Hepatocyte (in vitro differentiated cells): ENCODE measurements around the gene DYNLT5. TPM values are rescaled to one million over a fixed set of nuclear protein-coding genes. Genes with fewer than 3 reads are reported as not detected.
A peak's percentile ranks its signal among the peaks of the same experiment; 100 is the strongest.

Source experiments
- DNase-seq: peaks from one replicate; pipeline ENCODE4 v3.0.0-alpha.2; 2016; ENCODE audit warnings: low spot score
- H2AFZ ChIP-seq: fragments of 200-600 bp; sonication (generic); 2 replicates; pipeline ENCODE4 v1.6.0; 2016; ENCODE audit warnings: antibody characterized with exemption, mild to moderate bottlenecking
- H3K27ac ChIP-seq: fragments of 200-600 bp; sonication (generic); 2 replicates; pipeline ENCODE4 v1.5.1; 2016; ENCODE audit warnings: mild to moderate bottlenecking
- H3K27me3 ChIP-seq: fragments of 200-600 bp; sonication (generic); 2 replicates; pipeline ENCODE4 v1.6.1; 2016
- H3K36me3 ChIP-seq: fragments of 200-600 bp; sonication (generic); replicated peaks from 2 replicates; pipeline ENCODE4 v1.5.1; 2016; ENCODE audit warnings: low read depth; ENCODE audit not compliant: insufficient read depth
- H3K4me1 ChIP-seq: fragments of 200-600 bp; sonication (generic); 2 replicates; pipeline ENCODE4 v1.5.1; 2016; ENCODE audit warnings: mild to moderate bottlenecking, moderate library complexity; ENCODE audit not compliant: insufficient read depth
- H3K4me2 ChIP-seq: fragments of 200-600 bp; sonication (generic); 2 replicates; pipeline ENCODE4 v1.6.0; 2016
- H3K4me3 ChIP-seq: fragments of 200-600 bp; sonication (generic); 2 replicates; pipeline ENCODE4 v1.5.1; 2016; ENCODE audit warnings: mild to moderate bottlenecking
- H3K79me2 ChIP-seq: fragments of 200-600 bp; sonication (generic); 2 replicates; pipeline ENCODE4 v1.6.0; 2017; ENCODE audit warnings: mild to moderate bottlenecking
- H3K9me2 ChIP-seq: fragments of 200-600 bp; sonication (generic); replicated peaks from 2 replicates; pipeline ENCODE4 v1.6.0; 2017; ENCODE audit warnings: mild to moderate bottlenecking; ENCODE audit not compliant: insufficient read depth
- H3K9me3 ChIP-seq: fragments of 200-600 bp; sonication (generic); 2 replicates; pipeline ENCODE4 v1.5.1; 2016; ENCODE audit warnings: low read depth, mild to moderate bottlenecking
- H4K20me1 ChIP-seq: fragments of 200-600 bp; sonication (generic); 2 replicates; pipeline ENCODE4 v1.6.0; 2016; ENCODE audit warnings: mild to moderate bottlenecking; ENCODE audit not compliant: insufficient read depth, poor library complexity, severe bottlenecking
- EZH2 ChIP-seq: fragments of 200-600 bp; sonication (generic); IDR thresholded peaks from 2 replicates; pipeline ENCODE4 v1.6.1; 2016; ENCODE audit warnings: antibody characterized with exemption, mild to moderate bottlenecking, borderline replicate concordance
- EZH2phosphoT487 ChIP-seq: fragments of 200-600 bp; sonication (generic); IDR thresholded peaks from one replicate; pipeline ENCODE4 v1.6.1; 2018; ENCODE audit warnings: antibody characterized with exemption, mild to moderate bottlenecking, low read depth, moderate library complexity; ENCODE audit not compliant: unreplicated experiment, severe bottlenecking
- WGBS: methylation state at CpG from one replicate; pipeline ENCODE4 v1.1.6; 2016; ENCODE audit warnings: low lambda C conversion rate; ENCODE audit errors: missing lambda C conversion rate; 5-methylcytosine and 5-hydroxymethylcytosine counted together
- polyA plus RNA-seq: library from polyadenylated mRNA; unstranded; fragments of >200 nt; fragmentation: Nextera tagmentation; extraction: Ambion mirVana; gene quantifications from 2 replicates; pipeline ENCODE4 v1.2.1, GENCODE V29; 2016
- total RNA-seq: library from RNA; depleted of rRNA; stranded (reverse); fragments of >200 nt; gene quantifications from 2 replicates; pipeline ENCODE4 v1.2.3, GENCODE V29; 2014
- TF ChIP-seq, protein P1 (sequence below): fragments of 200-600 bp; sonication (generic); IDR thresholded peaks from 2 replicates; pipeline ENCODE4 v1.5.1; 2016; ENCODE audit warnings: antibody characterized with exemption, mild to moderate bottlenecking; ENCODE audit not compliant: poor library complexity

Gene DYNLT5
- total and polyA plus RNA-seq, 2 experiments from 2014 or later = 0.10 to 0.13 TPM

DNA sequence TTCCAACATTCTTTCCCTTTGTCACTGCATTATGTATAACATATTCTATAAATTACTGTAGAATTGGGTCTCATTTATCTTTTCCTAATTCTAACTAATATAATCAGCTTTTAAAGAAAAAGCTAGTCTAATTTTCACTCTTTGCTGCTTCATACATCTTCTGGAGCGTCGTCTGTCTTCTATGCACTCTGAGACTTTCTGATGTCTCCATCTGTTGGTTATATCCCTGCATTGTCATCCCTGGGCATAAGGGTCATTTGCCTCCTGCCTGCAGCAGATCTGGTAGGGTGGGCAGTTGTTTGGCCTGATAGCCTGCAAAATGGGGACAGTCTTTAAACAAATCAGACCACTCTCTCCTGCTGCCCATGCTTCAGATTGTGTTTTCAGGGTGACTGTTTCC lies 40.8 kb upstream of the DYNLT5 start:
- Histone ChIP-seq H3K9me2 (no peaks in the 10 kb centered on the region), H4K20me1 (no peaks in the 10 kb centered on the region), H3K36me3 (no peaks in the 10 kb centered on the region), H3K4me2 (no peak overlapping the region), H2AFZ (no peak overlapping the region), H3K9me3 (no peaks in the 10 kb centered on the region), H3K4me3 (no peak overlapping the region), H3K27ac (no peak overlapping the region), H3K79me2 (no peaks in the 10 kb centered on the region), H3K27me3 (no peaks in the 10 kb centered on the region), H3K4me1 (no peaks in the 10 kb centered on the region)
- no peak for DNase-seq
- no peak for TF ChIP-seq EZH2
- TF ChIP-seq, protein P1, sequence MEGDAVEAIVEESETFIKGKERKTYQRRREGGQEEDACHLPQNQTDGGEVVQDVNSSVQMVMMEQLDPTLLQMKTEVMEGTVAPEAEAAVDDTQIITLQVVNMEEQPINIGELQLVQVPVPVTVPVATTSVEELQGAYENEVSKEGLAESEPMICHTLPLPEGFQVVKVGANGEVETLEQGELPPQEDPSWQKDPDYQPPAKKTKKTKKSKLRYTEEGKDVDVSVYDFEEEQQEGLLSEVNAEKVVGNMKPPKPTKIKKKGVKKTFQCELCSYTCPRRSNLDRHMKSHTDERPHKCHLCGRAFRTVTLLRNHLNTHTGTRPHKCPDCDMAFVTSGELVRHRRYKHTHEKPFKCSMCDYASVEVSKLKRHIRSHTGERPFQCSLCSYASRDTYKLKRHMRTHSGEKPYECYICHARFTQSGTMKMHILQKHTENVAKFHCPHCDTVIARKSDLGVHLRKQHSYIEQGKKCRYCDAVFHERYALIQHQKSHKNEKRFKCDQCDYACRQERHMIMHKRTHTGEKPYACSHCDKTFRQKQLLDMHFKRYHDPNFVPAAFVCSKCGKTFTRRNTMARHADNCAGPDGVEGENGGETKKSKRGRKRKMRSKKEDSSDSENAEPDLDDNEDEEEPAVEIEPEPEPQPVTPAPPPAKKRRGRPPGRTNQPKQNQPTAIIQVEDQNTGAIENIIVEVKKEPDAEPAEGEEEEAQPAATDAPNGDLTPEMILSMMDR = peak; percentile 44
- 25% methylated on average over 2 of the region's 2 CpGs for WGBS

DNA sequence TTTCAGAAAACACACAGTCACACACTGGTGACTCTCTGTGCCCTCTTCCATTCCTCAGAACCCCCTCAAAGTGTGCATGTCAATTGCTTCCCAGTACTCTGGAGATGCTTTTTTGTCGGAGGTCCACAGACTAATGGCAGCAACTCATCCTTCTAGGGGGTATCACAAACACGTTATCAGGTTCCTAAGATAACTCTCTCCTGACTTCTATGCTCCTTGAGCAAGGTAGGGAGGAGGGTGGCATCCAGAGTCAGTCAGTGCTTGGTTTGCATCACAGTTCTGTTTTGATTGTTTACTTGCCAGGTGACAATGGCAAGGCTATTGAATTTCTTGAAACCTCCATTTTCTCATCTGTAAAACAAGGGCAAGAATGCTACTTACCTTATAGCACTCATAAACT lies 39.4 kb upstream of the DYNLT5 start:
- DNase-seq = no peak
- Histone ChIP-seq H3K27me3 (no peaks in the 10 kb centered on the region), H2AFZ (no peak overlapping the region), H3K9me2 (no peaks in the 10 kb centered on the region), H3K36me3 (no peaks in the 10 kb centered on the region), H3K9me3 (no peaks in the 10 kb centered on the region), H3K4me3 (no peak overlapping the region), H3K27ac (no peak overlapping the region), H4K20me1 (no peaks in the 10 kb centered on the region), H3K4me1 (no peaks in the 10 kb centered on the region), H3K4me2 (no peak overlapping the region), H3K79me2 (no peaks in the 10 kb centered on the region)
- WGBS = 44% methylated on average over 2 of the region's 2 CpGs
- TF ChIP-seq, protein P1 = no peak
- no peak for TF ChIP-seq EZH2phosphoT487
- no peak for TF ChIP-seq EZH2

DNA sequence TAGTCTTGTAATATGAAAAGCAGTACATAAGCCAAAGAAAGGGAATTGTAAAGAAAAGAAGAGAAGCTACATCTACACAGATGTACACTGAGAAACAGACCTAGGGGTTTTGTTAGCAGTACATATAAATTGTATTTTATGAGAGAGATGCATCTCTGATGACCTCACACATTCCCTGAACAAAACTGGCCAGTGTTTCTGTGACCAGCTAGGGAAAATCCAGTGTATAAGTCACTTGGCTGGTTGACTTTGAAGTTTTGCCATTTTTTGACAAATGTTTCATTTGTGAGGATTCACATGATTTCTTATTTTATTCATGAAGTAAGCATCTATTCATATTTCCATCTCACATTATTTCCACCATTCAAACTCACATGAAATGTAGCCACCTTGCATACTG lies 28.3 kb upstream of the DYNLT5 start:
- Histone ChIP-seq H3K36me3 (no peaks in the 10 kb centered on the region), H3K4me3 (no peak overlapping the region), H3K79me2 (no peaks in the 10 kb centered on the region), H3K27me3 (no peaks in the 10 kb centered on the region), H3K4me2 (no peak overlapping the region), H3K4me1 (no peaks in the 10 kb centered on the region), H2AFZ (no peak overlapping the region), H3K9me3 (no peaks in the 10 kb centered on the region), H3K27ac (no peak overlapping the region), H3K9me2 (no peaks in the 10 kb centered on the region), H4K20me1 (no peaks in the 10 kb centered on the region)
- TF ChIP-seq EZH2phosphoT487 (no peak), EZH2 (no peak)
- TF ChIP-seq, protein P1 = no peak
- DNase-seq = no peak
